K562 (cell line): ENCODE measurements around the gene GLI1. TPM values are rescaled to one million over a fixed set of nuclear protein-coding genes. Genes with fewer than 3 reads are reported as not detected.

ENCODE experiments used
- ARID1B ChIP-seq: fragments of 450-650 bp; IDR thresholded peaks from 2 replicates; pipeline ENCODE4 v1.6.1; 2016; ENCODE audit warnings: antibody characterized with exemption, mild to moderate bottlenecking, inconsistent platforms
- ARNT ChIP-seq, 2 experiments: fragments of 450-650 bp; IDR thresholded peaks; 2 replicates each; pipeline ENCODE4 v1.6.1; 2016; ENCODE audit warnings: mild to moderate bottlenecking in 1 of 2
- ATF1 ChIP-seq, 2 experiments: fragments of 450-650 bp in 1 of 2; IDR thresholded peaks; 2 replicates each; pipeline ENCODE4 v1.6.1; 2016; ENCODE audit warnings: missing compliant biosample characterization in 1 of 2, missing genetic modification characterization in 1 of 2
- ELF4 ChIP-seq: fragments of 450-650 bp; formaldehyde crosslinking; IDR thresholded peaks from 2 replicates; pipeline ENCODE4 v1.4.0; 2022; ENCODE audit warnings: missing genetic modification characterization
- GABPB2 ChIP-seq: fragments of 250-450 bp; sonication (Bioruptor Pico); conservative IDR thresholded peaks from 2 replicates; pipeline ENCODE4 v1.5.1; 2021; ENCODE audit warnings: mild to moderate bottlenecking
- HDAC3 ChIP-seq: fragments of 450-650 bp; IDR thresholded peaks from 2 replicates; pipeline ENCODE4 v1.6.1; 2018; ENCODE audit warnings: borderline replicate concordance, mild to moderate bottlenecking, moderate library complexity; ENCODE audit not compliant: partially characterized antibody
- JUND ChIP-seq, 2 experiments: IDR thresholded peaks; 2 replicates in 1 of 2; 3 replicates in 1 of 2; pipeline ENCODE4 v1.6.1; 2011; ENCODE audit warnings: borderline replicate concordance in 2 of 2, low read depth in 2 of 2, low read length in 2 of 2, improper control_type of control experiment in 1 of 2, missing biosample characterization in 1 of 2, missing genetic modification characterization in 1 of 2, missing genetic modification reagents in 1 of 2
- KDM5B ChIP-seq: fragments of 200-600 bp; sonication (generic); IDR thresholded peaks from 2 replicates; pipeline ENCODE4 v1.6.1; 2012; ENCODE audit warnings: low read depth, mild to moderate bottlenecking, moderate library complexity, low read length, control low read depth, inconsistent platforms; ENCODE audit not compliant: insufficient replicate concordance
- MAZ ChIP-seq, 2 experiments: fragments of 450-650 bp in 1 of 2; sonication (generic) in 1 of 2; formaldehyde crosslinking; IDR thresholded peaks in 1 of 2; conservative IDR thresholded peaks in 1 of 2; 2 replicates each; pipeline versions ENCODE4 v1.4.0 to v1.5.0; 2020; ENCODE audit warnings: mild to moderate bottlenecking in 1 of 2, missing genetic modification reagents in 1 of 2
- MTA2 ChIP-seq: fragments of 450-650 bp; IDR thresholded peaks from 2 replicates; pipeline ENCODE4 v1.6.1; 2016; ENCODE audit warnings: low read depth
- MTA3 ChIP-seq: fragments of 450-650 bp; formaldehyde crosslinking; IDR thresholded peaks from 2 replicates; pipeline ENCODE4 v1.6.1; 2017; ENCODE audit warnings: mild to moderate bottlenecking, borderline replicate concordance
- REST ChIP-seq, 2 experiments: fragments of 450-650 bp; formaldehyde crosslinking in 1 of 2; IDR thresholded peaks; 2 replicates each; pipeline versions ENCODE4 v1.4.0 to v1.6.1; 2014 to 2020; ENCODE audit warnings: mild to moderate bottlenecking in 2 of 2, borderline replicate concordance in 1 of 2, low read depth in 1 of 2
- TFAP4 ChIP-seq: sonication (generic); formaldehyde crosslinking; IDR thresholded peaks from 2 replicates; pipeline ENCODE4 v1.8.0; 2022; ENCODE audit warnings: missing genetic modification reagents, mild to moderate bottlenecking, moderate library complexity, borderline replicate concordance
- ZBTB17 ChIP-seq: fragments of 450-650 bp; formaldehyde crosslinking; IDR thresholded peaks from 2 replicates; pipeline ENCODE4 v1.4.0; 2020; ENCODE audit warnings: mild to moderate bottlenecking
- ZNF408 ChIP-seq: fragments of 250-450 bp; sonication (Bioruptor Pico); IDR thresholded peaks from 2 replicates; pipeline ENCODE4 v1.4.0; 2020; ENCODE audit warnings: low read depth, mild to moderate bottlenecking, moderate library complexity
- ZNF766 ChIP-seq: fragments of 200-800 bp; sonication (Bioruptor generic); conservative IDR thresholded peaks from 2 replicates; pipeline ENCODE4 v1.6.1; 2016; ENCODE audit warnings: missing genetic modification characterization, missing compliant biosample characterization
- polyA plus RNA-seq, 8 experiments: library from polyadenylated mRNA; depleted of rRNA in 4 of 8; stranded (reverse) in 5 of 8; unstranded in 3 of 8; fragments of >200 nt; fragmentation: Nextera tagmentation in 2 of 8; fragmentation: Illumina TruSeq in 1 of 8; extraction: Ambion mirVana in 2 of 8; extraction: Trizol in 1 of 8; gene quantifications; 2 replicates each; pipeline versions ENCODE4 v1.2.1 to v1.2.3, GENCODE V29; 2011 to 2014; ENCODE audit warnings: inconsistent platforms in 1 of 8, missing spikeins in 1 of 8
- total RNA-seq, 7 experiments: library from RNA; depleted of rRNA in 6 of 7; stranded (reverse); fragments of >200 nt in 6 of 7; fragmentation: Illumina TruSeq in 2 of 7; extraction: Trizol in 2 of 7; gene quantifications; 2 replicates each; pipeline versions ENCODE4 v1.2.1 to v1.2.3, GENCODE V29; 2011 to 2021; ENCODE audit warnings: low replicate concordance in 1 of 7

GLI1 gene
- total and polyA plus RNA-seq, 9 of the 15 experiments (the other 6 are each of a cell fraction or from before 2014, with no cell fraction given) = 0.24 to 3.7 (median 0.61) TPM

- no peak for TF ChIP-seq REST (IDR thresholded peaks at IDR 0.05; ENCODE audit: borderline replicate concordance)
- TF ChIP-seq REST (CRISPR knock-in tag; IDR thresholded peaks at IDR 0.05; ENCODE audit: low read depth) = no peak
- TF ChIP-seq ZNF408 (CRISPR knock-in tag) = no peak
- TF ChIP-seq MTA2 = no peak
- TF ChIP-seq ZBTB17 (CRISPR knock-in tag) = 0 out of 2 replicates have a peak, but pooled peaks have one; percentile 63
- peak; percentile 30 for TF ChIP-seq KDM5B
- TF ChIP-seq GABPB2 (CRISPR knock-in tag) = no peak
- peak; percentile 40; the same call in 1 of the 2 replicates for TF ChIP-seq ARID1B
- TF ChIP-seq MTA3 = no peak
- no peak for TF ChIP-seq ARNT (IDR thresholded peaks at IDR 0.05)
- TF ChIP-seq ELF4 = 0 out of 2 replicates have a peak, but pooled peaks have one; percentile 44
- TF ChIP-seq ZNF766 (CRISPR knock-in tag) = 0 out of 2 replicates have a peak, but pooled peaks have one; percentile 27
- TF ChIP-seq JUND (IDR thresholded peaks at IDR 0.05; ENCODE audit: borderline replicate concordance, low read depth, low read length) = peak; percentile 54; the same call in 1 of the 2 replicates
- TF ChIP-seq JUND (tag; IDR thresholded peaks at IDR 0.05; ENCODE audit: borderline replicate concordance, low read depth, low read length) = no peak
- TF ChIP-seq ATF1 (CRISPR knock-in tag; IDR thresholded peaks at IDR 0.05) = no peak
- TF ChIP-seq ATF1 (tag; IDR thresholded peaks at IDR 0.05) = 0 out of 2 replicates have a peak, but pooled peaks have one; percentile 11
- TF ChIP-seq HDAC3 = no peak
- no peak for TF ChIP-seq TFAP4 (CRISPR knock-in tag)
- TF ChIP-seq MAZ (CRISPR knock-in tag; conservative IDR thresholded peaks at IDR 0.05 in 1 of 2, IDR thresholded peaks at IDR 0.05 in 1 of 2) = peak; percentile 6 to 16; a peak in 1 of 4 replicates
These were observed 18.4 kb downstream of the GLI1 start (continued) for GRCh38 chr12:57477710-57478681.
